Kidney glomerular epithelial cell (primary cell): ENCODE measurements around the gene RABL2B.

Experiments
- DNase-seq: peaks from one replicate; lab custom pipeline; 2025; lab: John Stamatoyannopoulos, UW

The RABL2B gene

DNA sequence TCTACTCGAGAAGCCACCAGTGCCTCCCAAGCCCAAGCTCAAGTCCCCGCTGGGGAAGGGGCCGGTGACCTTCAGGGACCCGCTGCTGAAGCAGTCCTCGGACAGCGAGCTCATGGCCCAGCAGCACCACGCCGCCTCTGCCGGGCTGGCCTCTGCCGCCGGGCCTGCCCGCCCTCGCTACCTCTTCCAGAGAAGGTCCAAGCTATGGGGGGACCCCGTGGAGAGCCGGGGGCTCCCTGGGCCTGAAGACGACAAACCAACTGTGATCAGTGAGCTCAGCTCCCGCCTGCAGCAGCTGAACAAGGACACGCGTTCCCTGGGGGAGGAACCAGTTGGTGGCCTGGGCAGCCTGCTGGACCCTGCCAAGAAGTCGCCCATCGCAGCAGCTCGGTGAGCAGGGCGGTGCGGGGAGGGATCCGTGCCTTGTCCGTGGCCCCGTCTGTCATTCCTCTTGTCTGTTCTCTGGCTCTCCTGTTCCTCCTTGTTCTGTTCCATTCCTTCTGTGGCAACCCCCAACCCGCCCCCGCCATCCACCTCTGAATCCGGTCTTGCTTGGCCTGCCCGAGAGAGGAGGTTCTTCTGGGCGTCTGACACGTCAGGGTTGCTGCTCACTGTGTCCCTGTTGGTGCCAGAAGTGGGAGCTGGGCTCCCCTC lies 61.3 kb downstream of the RABL2B start:
- no peak for DNase-seq

DNA sequence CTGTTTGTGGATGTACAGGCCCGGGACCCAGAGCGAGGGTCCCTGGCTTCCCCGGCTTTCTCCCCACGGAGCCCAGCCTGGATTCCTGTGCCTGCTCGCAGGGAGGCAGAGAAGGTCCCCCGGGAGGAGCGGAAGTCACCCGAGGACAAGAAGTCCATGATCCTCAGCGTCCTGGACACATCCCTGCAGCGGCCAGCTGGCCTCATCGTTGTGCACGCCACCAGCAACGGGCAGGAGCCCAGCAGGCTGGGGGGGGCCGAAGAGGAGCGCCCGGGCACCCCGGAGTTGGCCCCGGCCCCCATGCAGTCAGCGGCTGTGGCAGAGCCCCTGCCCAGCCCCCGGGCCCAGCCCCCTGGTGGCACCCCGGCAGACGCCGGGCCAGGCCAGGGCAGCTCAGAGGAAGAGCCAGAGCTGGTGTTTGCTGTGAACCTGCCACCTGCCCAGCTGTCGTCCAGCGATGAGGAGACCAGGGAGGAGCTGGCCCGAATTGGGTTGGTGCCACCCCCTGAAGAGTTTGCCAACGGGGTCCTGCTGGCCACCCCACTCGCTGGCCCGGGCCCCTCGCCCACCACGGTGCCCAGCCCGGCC lies 62.1 kb downstream of the RABL2B start:
- DNase-seq: no peak

DNA sequence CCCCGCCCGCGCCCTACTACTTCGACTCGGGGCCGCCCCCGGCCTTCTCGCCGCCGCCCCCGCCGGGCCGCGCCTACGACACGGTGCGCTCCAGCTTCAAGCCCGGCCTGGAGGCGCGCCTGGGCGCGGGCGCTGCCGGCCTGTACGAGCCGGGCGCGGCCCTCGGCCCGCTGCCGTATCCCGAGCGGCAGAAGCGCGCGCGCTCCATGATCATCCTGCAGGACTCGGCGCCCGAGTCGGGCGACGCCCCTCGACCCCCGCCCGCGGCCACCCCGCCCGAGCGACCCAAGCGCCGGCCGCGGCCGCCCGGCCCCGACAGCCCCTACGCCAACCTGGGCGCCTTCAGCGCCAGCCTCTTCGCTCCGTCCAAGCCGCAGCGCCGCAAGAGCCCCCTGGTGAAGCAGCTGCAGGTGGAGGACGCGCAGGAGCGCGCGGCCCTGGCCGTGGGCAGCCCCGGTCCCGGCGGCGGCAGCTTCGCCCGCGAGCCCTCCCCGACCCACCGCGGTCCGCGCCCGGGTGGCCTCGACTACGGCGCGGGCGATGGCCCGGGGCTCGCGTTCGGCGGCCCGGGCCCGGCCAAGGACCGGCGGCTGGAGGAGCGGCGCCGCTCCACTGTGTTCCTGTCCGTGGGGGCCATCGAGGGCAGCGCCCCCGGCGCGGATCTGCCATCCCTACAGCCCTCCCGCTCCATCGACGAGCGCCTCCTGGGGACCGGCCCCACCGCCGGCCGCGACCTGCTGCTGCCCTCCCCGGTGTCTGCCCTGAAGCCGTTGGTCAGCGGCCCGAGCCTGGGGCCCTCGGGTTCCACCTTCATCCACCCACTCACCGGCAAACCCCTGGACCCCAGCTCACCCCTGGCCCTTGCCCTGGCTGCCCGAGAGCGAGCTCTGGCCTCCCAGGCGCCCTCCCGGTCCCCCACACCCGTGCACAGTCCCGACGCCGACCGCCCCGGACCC lies 62.9 kb downstream of the RABL2B start:
- no peak for DNase-seq

DNA sequence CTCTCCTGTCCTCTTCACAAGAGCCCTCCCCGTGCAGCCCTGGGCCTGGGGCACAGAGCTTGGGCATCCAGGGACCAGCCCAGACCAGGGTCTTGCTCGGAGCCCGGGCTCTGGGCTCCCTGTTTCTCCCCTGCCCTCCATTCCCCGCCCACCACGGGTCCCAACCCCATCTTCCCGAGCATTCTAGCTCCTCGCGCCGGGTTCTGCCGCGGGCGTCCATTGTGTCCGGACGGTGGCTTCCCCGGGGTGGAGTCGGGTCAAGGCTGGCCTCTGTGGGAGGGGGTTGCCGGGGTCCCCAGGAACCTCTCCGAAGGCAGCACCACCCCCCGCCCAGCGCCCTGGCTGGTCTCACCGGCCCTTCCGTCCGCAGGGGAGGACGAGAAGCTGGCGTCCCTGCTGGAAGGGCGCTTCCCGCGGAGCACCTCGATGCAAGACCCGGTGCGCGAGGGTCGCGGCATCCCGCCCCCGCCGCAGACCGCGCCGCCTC lies 63.6 kb downstream of the RABL2B start:
- no peak for DNase-seq

DNA sequence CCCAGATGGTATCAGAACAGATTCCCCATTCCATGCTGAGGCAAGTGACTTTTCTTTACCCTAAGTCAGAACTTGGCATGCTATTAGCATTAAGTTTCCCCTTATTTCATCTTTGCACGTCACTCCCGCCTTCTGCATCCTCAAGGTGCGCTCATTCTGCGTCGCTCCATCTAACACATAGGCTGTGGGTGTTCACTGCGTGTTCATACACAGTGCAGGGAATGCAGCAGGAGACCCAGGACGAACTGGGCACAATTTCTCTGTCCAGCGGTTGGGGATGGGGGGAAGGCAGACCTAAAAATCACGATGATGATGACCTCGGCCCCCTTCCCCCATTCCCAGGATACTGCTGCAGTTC lies 65.1 kb downstream of the RABL2B start:
- DNase-seq: no peak

DNA sequence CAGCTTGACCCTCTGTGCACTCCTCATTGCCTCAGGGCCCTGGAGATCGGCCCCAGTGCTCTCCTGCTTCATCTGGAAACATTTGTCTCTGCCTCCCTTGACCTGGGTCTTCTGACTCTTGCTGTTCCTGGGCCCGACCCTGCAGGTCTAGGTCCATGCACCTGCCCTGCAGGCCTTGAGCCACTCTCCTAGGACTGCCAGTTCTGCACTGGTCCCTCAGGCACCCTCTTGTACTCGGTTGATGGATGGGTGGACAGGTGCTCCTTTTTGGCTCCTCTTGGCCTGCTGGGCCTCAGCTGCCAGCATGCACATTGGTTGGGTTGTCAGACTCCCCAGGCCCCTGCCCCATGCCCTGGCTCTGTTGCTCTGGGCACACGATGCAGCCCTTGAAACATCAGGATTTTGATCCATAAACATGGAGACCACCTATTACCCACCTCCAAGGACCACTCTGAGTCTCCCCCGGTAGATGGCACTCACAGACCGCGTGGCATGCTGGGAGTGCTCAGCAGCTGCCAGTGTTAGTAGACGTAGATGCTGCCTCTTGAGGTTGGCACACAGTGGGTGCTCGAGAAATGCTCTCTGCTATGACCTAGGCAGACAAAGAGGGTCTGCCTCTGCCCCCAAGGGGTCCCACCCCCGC lies 65.6 kb downstream of the RABL2B start:
- DNase-seq: no peak
